Mesothelial cell of epicardium (in vitro differentiated cells): ENCODE data around the gene ALK. TPM values are rescaled to one million over a fixed set of nuclear protein-coding genes. Genes with fewer than 3 reads are reported as not detected.

Experiments used
- DNase-seq, 2 experiments: peaks; one replicate each; pipeline ENCODE4 v3.0.0; 2021; ENCODE audit warnings: low spot score in 2 of 2; ENCODE audit not compliant: unreplicated experiment in 2 of 2
- H3K27ac Mint-ChIP-seq: 2 replicates; pipeline ENCODE4 v1.8.0; 2021; ENCODE audit warnings: mixed read lengths
- H3K27me3 Mint-ChIP-seq: 2 replicates; pipeline ENCODE4 v1.8.0; 2021; ENCODE audit warnings: low read depth, mixed read lengths
- H3K36me3 Mint-ChIP-seq: 2 replicates; pipeline ENCODE4 v1.8.0; 2021; ENCODE audit warnings: mixed read lengths
- H3K4me1 Mint-ChIP-seq: 2 replicates; pipeline ENCODE4 v1.8.0; 2021; ENCODE audit warnings: mixed read lengths
- H3K4me3 Mint-ChIP-seq: 2 replicates; pipeline ENCODE4 v1.8.0; 2021; ENCODE audit warnings: mild to moderate bottlenecking, moderate library complexity, mixed read lengths
- H3K9me3 Mint-ChIP-seq: 2 replicates; pipeline ENCODE4 v1.8.0; 2021; ENCODE audit warnings: mixed read lengths
- total RNA-seq: library from RNA; stranded (reverse); gene quantifications from 3 replicates; pipeline ENCODE4 v1.2.1, GENCODE V29; 2021
- TF ChIP-seq, protein P1 (sequence below): fragments of 200-600 bp; sonication (generic); IDR thresholded peaks from one replicate; pipeline ENCODE4 v1.5.0; 2021; ENCODE audit warnings: antibody characterized with exemption; ENCODE audit not compliant: unreplicated experiment

The ALK gene
- total RNA-seq, 1 donor from 2014 or later, result 0.13 TPM

DNA sequence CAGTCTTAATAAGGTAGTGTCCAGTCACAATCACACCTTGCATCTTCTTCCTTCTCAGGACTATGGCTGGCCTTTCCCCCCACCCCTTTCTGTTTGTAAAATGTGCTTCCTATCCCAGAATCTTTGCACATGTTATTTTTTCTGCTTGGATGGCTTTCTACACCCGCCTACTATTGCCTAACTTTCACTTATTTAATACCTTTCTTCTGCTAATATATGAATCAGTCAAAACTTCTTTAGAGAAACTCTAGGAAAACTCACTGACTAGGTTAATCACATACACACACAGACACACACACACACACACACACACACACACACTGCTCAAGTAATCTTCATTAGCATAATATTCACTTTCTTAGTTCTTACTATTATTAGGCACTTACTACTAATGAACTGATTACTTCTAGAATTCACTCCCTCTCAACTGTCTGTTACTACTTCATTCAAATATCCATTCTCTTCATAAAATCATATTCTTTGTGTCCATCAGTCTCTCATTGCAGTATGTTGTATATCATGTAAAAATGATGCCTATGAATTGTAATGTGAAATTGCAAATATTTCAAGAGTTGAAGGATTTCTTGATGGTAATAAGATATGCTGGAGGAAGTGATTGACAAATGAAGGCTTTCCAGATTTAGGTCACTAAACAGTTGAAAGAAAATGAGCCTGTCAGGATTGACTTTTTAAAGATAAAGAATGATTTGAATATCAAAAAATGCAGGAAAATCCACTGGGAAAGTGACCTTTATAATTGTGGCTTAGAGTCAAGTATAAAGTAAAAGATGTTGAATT lies 754.9 kb downstream of the ALK start:
- H3K4me1 Mint-ChIP-seq, result peaks cover 8% of the 10 kb centered on the region
- H3K27me3 Mint-ChIP-seq, result no peaks in the 10 kb centered on the region
- no peaks in the 10 kb centered on the region for H3K9me3 Mint-ChIP-seq
- H3K27ac Mint-ChIP-seq, result no peak overlapping the region
- DNase-seq, result no peak
- TF ChIP-seq, protein P1, sequence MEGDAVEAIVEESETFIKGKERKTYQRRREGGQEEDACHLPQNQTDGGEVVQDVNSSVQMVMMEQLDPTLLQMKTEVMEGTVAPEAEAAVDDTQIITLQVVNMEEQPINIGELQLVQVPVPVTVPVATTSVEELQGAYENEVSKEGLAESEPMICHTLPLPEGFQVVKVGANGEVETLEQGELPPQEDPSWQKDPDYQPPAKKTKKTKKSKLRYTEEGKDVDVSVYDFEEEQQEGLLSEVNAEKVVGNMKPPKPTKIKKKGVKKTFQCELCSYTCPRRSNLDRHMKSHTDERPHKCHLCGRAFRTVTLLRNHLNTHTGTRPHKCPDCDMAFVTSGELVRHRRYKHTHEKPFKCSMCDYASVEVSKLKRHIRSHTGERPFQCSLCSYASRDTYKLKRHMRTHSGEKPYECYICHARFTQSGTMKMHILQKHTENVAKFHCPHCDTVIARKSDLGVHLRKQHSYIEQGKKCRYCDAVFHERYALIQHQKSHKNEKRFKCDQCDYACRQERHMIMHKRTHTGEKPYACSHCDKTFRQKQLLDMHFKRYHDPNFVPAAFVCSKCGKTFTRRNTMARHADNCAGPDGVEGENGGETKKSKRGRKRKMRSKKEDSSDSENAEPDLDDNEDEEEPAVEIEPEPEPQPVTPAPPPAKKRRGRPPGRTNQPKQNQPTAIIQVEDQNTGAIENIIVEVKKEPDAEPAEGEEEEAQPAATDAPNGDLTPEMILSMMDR, result no peak
- H3K36me3 Mint-ChIP-seq, result peaks cover 25% of the 10 kb centered on the region
- H3K4me3 Mint-ChIP-seq, result no peak overlapping the region

DNA sequence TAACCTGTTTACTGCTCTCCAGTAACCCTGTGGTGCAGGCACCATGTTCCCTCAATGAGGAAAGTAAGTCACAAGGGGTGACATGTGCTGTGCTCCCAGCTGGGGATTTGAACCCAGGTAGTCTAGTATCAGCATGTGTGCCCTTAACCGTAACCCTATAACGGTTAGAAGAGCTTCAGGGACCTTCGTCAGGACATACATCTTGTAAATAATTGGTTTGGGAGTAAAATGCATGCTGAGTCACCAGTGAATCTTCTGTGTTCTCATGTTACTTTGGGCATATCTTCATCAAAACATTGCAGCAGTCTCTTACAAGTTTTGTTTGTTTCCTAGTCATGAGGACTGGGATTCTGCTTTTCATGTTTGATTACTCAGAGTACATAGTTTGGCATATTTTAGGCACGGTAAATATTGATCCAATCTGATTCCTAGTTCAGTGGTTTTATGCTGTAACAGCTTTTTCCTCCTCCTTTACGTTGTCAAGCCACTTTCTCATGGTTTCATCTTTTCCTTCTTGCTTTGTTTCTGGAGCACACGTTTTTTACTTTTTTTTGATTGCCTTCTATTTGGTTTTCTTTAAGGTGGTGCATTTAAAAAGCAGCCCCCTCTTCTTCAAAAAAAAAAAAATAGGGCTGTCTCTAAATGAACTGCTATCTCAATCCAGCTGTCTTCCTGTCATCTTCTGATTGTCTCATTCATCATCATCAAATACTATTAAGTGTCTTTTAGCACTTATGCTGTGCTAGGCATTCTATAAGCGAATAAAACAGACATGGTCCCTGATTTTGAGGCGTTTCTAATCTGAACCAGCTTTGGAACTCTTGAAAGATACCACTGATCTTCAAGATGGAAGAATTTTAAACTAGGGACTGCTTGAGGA lies 755.8 kb downstream of the ALK start:
- Mint-ChIP-seq H3K9me3 (no peaks in the 10 kb centered on the region), H3K4me1 (peaks cover 8% of the 10 kb centered on the region), H3K4me3 (no peak overlapping the region), H3K36me3 (peaks cover 26% of the 10 kb centered on the region), H3K27ac (no peak overlapping the region), H3K27me3 (no peaks in the 10 kb centered on the region)
- DNase-seq, result no peak
- TF ChIP-seq, protein P1, result no peak

DNA sequence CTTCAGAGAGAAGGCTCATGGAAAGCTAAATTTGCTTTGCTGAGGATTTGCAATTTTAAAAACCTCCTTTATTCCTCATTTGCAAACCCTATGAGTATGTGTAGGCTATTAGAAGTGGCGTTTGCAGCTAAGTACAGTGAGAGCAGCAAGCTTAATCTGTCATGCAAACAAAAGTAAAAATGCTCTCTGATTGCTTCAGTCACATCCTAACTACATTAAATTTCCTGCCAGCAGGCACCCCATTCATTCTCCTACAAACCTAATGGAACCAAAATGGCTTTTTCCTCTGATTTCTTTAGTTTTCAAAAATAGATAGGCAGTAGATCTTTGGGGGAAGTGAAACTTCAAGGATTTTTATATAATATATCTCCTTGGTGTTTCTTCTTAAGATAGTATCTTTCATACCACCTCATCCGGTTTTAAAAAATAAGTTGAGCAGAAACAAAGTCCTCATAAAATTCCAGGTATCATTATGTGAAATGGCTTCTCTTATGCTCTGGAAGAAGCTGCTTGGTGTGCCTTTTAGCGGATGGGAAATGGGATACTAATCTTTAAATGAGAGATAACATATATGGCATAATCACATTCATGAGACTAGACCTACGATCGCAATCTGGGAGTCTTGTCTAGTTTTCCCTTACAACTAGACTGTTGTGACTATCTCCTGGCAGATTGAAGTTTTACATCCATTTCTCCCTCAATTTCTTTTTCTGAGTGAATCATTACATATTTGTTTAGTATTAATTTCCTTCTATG lies 757.1 kb downstream of the ALK start:
- no peak for DNase-seq
- Mint-ChIP-seq H3K27me3 (no peaks in the 10 kb centered on the region), H3K4me1 (peaks cover 8% of the 10 kb centered on the region)

DNA sequence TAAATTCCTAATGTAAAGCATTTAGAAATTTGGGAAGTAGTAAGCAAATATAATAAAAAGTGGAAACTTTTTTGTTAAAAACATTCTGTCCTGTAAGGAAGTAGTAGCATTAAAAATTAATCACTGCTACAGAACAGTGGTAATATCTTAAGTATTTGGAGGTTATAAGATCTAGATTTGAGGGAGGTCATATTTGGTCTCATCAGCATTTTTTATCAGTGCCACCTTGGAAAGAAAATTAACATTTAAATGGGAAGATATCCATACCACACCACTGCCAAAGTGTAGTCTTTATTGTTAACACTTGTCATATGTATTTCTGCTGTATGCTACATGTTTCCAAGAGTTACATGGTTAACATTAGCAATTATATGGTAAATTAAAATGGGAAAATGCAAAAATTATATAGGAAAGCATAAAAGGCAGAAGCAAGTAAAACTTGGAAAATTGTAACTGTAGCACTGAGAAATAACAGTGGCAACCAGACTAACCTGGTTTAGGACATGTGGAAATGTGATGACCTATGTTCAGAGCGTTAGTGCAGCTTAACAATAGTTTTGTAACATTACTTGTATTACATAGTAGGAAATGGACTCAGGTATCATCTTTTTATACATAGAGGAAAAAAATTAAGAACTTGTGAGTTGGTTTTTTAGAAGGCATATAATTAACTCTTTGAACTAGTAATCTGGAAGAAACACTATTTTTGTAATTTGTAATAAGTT lies 759.0 kb downstream of the ALK start:
- no peaks in the 10 kb centered on the region for H3K27me3 Mint-ChIP-seq
- no peak overlapping the region for H3K4me3 Mint-ChIP-seq
- H3K27ac Mint-ChIP-seq, result no peak overlapping the region
- peaks cover 8% of the 10 kb centered on the region for H3K4me1 Mint-ChIP-seq
- H3K9me3 Mint-ChIP-seq, result no peaks in the 10 kb centered on the region
- H3K36me3 Mint-ChIP-seq, result peaks cover 18% of the 10 kb centered on the region
- DNase-seq, result no peak
- TF ChIP-seq, protein P1, result no peak

More for the DNA sequence above, 757.1 kb downstream of the ALK start:
- TF ChIP-seq, protein P1, result no peak
- Mint-ChIP-seq H3K9me3 (no peaks in the 10 kb centered on the region), H3K4me3 (no peak overlapping the region), H3K27ac (no peak overlapping the region), H3K36me3 (peaks cover 18% of the 10 kb centered on the region)

DNA sequence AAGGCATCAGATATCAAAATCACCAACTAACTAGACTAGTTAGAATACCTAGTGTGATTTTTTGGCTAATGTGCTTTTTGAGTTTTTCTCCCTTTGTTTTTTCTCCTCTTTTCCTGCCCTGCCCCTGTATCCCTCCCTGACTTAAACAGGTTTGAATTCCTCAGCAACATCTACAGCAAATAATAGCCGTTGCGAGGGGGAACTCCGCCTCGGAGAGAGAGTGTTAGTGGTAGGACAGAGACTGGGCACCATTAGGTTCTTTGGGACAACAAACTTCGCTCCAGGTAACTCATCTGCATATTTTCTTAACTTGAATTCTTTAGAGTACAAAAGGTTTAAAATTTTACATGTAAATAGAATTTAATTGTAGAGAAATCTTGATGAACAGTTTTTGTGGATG lies 761.2 kb downstream of the ALK start:
- Mint-ChIP-seq H3K27ac (no peak overlapping the region), H3K36me3 (peaks cover 26% of the 10 kb centered on the region), H3K4me1 (peaks cover under 1% of the 10 kb centered on the region), H3K27me3 (no peaks in the 10 kb centered on the region), H3K4me3 (no peak overlapping the region), H3K9me3 (no peaks in the 10 kb centered on the region)
- no peak for DNase-seq
- TF ChIP-seq, protein P1, result no peak
